Measurements from ENCODE around the gene TMEM14A.
A peak's percentile ranks its signal among the peaks of the same experiment; 100 is the strongest.

TMEM14A gene

GRCh38 chr6:52670502-52671409 lies at the start of gene TMEM14A:
TSS of gene TMEM14A (plus strand) at chr6:52671113. CDS start at chr6:52677103, 5,990 bp downstream.
- peak within 1 kb of the TSS; percentile 91 to 96 for H3K4me3 Mint-ChIP-seq
- H3K27ac Mint-ChIP-seq = peak within 1 kb of the TSS; percentile 66
- H3K9me3 Mint-ChIP-seq = peaks cover 0 to 3% of the 10 kb centered on the region in 2 donors
- peak; percentile 95 to 98 for ATAC-seq (replicated peaks)
- H3K27me3 Mint-ChIP-seq = no peaks in the 10 kb centered on the region
- peaks cover 34 to 50% of the 10 kb centered on the region in 2 donors for H3K4me1 Mint-ChIP-seq
- peaks cover 3% of the 10 kb centered on the region in 2 donors for H3K36me3 Mint-ChIP-seq
- DNase-seq = peak; percentile 86

DNA sequence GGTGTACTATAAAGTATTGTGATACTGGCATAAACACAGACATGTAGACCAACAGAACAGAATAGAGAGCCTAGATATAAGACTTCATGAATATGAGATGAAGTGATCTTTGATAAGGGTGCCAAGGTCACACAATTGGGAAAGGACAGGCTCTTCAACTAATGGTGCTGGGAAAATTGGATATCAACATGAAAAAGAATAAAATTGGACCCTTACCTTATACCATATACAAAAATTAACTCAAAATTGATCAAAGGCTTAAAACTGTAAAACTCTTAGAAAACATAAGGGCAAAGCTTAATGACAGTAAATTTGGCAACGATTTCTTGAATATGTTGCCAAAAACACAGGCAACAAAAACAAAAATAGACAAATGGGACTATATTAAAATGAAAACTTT lies 49.3 kb upstream of the TMEM14A start:
- Mint-ChIP-seq H3K4me3 (no peak overlapping the region), H3K27ac (no peak overlapping the region), H3K9me3 (no peaks in the 10 kb centered on the region), H3K4me1 (no peaks in the 10 kb centered on the region), H3K36me3 (no peaks in the 10 kb centered on the region), H3K27me3 (no peaks in the 10 kb centered on the region)
- no peak for DNase-seq
- no peak for ATAC-seq (replicated peaks)

DNA sequence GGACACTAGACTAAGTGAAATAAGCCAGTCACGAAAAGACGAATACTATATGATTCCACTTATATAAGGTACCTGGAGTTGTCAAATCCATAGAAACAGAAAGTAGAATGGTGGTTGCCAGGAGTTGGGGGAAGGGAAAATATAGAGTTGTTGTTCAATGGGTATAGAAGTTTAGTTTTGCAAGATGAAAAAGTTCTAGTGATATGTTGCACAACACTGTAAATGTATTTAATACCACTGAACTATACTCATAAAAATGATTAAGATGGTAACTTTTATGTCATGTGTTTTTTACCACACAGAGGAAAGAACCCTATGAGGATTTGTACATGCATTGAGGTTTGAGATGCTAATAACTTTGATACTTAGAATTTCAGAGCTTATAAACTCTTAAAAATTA lies 48.1 kb upstream of the TMEM14A start:
- H3K4me1 Mint-ChIP-seq = no peaks in the 10 kb centered on the region
- no peak for ATAC-seq (replicated peaks)

DNA sequence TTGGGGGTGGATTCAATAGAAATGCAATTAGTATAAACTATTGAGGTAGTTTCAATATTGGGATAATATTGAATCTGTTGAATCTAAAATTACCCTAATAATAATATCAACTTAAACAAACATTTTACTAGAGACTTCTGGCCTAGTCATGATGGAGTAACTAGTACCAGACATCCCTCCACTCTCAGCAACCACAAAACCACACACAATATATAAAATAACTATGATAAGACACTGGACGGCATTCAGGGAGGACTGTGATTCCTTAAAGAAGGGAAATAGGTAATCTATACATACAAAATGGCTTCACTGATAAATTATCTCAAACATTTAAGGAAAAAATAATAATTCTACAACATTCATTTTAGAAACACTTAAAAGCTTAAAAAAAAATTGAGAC lies 38.9 kb upstream of the TMEM14A start:
- no peak for ATAC-seq (replicated peaks)
- H3K4me1 Mint-ChIP-seq = no peaks in the 10 kb centered on the region
- H3K27ac Mint-ChIP-seq = no peak overlapping the region
- no peaks in the 10 kb centered on the region for H3K9me3 Mint-ChIP-seq
- DNase-seq = no peak
- H3K36me3 Mint-ChIP-seq = no peaks in the 10 kb centered on the region
- no peak overlapping the region for H3K4me3 Mint-ChIP-seq
- H3K27me3 Mint-ChIP-seq = peaks cover 0 to 6% of the 10 kb centered on the region in 2 donors

More for the DNA sequence above, 48.1 kb upstream of the TMEM14A start:
- no peak overlapping the region for H3K4me3 Mint-ChIP-seq
- no peaks in the 10 kb centered on the region for H3K27me3 Mint-ChIP-seq
- H3K36me3 Mint-ChIP-seq = no peaks in the 10 kb centered on the region
- H3K9me3 Mint-ChIP-seq = no peaks in the 10 kb centered on the region
- H3K27ac Mint-ChIP-seq = no peak overlapping the region
- no peak for DNase-seq

GRCh38 chr6:52634211-52634610 lies 36.7 kb upstream of the TMEM14A start:
- Mint-ChIP-seq H3K36me3 (no peaks in the 10 kb centered on the region), H3K9me3 (no peaks in the 10 kb centered on the region), H3K4me3 (no peak overlapping the region), H3K27me3 (peaks cover 4 to 5% of the 10 kb centered on the region in 2 donors), H3K27ac (no peak overlapping the region), H3K4me1 (no peaks in the 10 kb centered on the region)
- DNase-seq (no peak), ATAC-seq (replicated peaks) (no peak)

DNA sequence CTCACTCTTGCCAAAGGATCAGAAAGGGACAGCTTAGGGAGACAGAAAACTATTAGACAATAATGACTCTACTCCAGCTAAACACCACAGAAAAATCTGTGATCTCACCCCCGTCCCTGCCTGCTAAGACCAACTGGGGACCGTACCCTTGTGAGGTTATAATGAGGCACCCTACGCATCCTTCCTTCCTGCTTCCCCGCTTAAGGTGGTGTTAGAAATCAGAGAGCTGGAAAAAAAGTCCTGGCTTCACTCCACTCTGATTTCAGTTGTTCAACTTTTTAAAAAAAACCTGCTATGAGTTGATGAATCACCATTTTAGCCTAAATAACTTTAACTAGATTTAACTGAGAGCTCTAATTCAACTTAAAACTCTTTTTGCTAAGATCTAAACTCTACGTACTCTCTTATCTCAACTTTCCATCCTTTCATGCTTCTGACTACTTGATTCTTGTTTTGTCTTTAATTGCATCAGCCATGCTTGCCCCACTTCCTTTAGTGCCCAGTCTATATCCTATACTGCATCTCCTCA lies 35.8 kb upstream of the TMEM14A start:
- H3K27ac Mint-ChIP-seq = no peak overlapping the region
- H3K4me1 Mint-ChIP-seq = no peaks in the 10 kb centered on the region
- H3K4me3 Mint-ChIP-seq = no peak overlapping the region
- DNase-seq (no peak), ATAC-seq (replicated peaks) (no peak)
- no peaks in the 10 kb centered on the region for H3K9me3 Mint-ChIP-seq
- H3K27me3 Mint-ChIP-seq = peaks cover 10 to 12% of the 10 kb centered on the region in 2 donors
- H3K36me3 Mint-ChIP-seq = no peaks in the 10 kb centered on the region

DNA sequence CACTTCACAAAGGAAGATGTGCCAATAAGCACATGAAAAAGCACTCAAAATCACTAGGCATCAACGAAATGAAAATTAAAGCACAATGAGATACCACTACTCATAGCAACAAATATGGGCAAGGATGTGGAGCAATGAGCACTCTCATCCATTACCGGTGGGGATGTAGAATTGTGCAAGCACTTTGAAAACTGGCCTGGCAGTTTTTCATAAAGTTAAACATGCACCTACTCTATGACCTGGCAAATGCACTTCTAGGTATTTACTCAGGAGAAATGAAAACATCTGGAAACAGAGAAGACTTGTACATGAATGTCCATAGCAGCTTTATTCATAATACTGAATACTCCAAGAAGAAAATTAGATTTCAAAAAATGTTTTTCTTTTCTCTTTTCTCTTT lies 34.1 kb upstream of the TMEM14A start:
- H3K27me3 Mint-ChIP-seq = peaks cover 20 to 22% of the 10 kb centered on the region in 2 donors
- H3K27ac Mint-ChIP-seq = no peak overlapping the region
- no peak for ATAC-seq (replicated peaks)
- H3K9me3 Mint-ChIP-seq = no peaks in the 10 kb centered on the region
- no peak for DNase-seq
- H3K4me1 Mint-ChIP-seq = peaks cover 0 to 7% of the 10 kb centered on the region in 2 donors
- no peaks in the 10 kb centered on the region for H3K36me3 Mint-ChIP-seq
- H3K4me3 Mint-ChIP-seq = no peak overlapping the region

DNA sequence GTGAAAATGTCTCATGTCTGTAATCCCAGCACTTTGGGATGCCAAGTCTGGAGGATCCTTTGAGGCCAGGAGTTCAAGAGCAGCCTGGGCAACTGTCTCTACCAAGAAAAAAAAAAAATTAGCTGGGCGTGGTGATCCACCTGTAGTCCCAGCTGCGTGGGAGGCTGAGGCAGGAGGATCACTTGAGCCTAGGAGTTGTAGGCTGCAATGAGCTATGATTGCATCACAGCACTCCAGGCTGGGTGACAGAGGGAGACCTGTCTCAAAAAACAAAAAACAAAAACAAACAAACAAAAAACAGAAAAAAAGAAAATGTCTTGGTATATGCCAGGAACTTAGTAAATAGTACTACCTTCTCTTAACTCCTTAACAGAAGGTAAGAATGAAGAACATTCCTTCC lies 31.4 kb upstream of the TMEM14A start:
- ATAC-seq (replicated peaks) (no peak), DNase-seq (no peak)
- Mint-ChIP-seq H3K27me3 (peaks cover 26 to 29% of the 10 kb centered on the region in 2 donors), H3K9me3 (no peaks in the 10 kb centered on the region), H3K4me3 (no peak overlapping the region), H3K36me3 (no peaks in the 10 kb centered on the region), H3K27ac (no peak overlapping the region), H3K4me1 (peaks cover 0 to 7% of the 10 kb centered on the region in 2 donors)

DNA sequence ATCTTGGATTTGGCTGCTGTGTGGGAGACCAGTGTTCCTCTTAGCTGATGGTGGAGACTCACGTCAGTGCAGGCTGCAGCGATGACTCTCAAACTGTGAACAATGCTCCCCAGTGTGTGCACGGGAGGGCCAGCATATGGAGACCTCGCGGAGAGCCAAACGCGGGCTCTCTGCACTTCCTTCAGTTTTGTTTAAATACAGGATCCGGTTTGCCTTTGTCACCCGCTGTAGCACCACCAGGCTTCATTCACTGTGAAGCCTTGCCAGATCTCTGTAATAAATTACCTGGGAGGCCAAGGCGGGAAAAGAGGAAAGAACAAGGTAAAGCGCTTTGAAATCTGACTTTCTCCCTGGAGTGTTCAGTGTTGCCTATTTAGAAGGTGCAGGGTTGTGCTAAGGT lies 30.7 kb upstream of the TMEM14A start:
- DNase-seq (no peak), ATAC-seq (replicated peaks) (no peak)
- Mint-ChIP-seq H3K27ac (no peak overlapping the region), H3K27me3 (peaks cover 26 to 31% of the 10 kb centered on the region in 2 donors), H3K9me3 (no peaks in the 10 kb centered on the region), H3K36me3 (no peaks in the 10 kb centered on the region), H3K4me1 (peaks cover 0 to 7% of the 10 kb centered on the region in 2 donors), H3K4me3 (no peak overlapping the region)

- DNase-seq = no peak
- ATAC-seq (replicated peaks) = no peak
- H3K4me1 Mint-ChIP-seq = peaks cover 0 to 7% of the 10 kb centered on the region in 2 donors
- no peak overlapping the region for H3K27ac Mint-ChIP-seq
- H3K27me3 Mint-ChIP-seq = peaks cover 26 to 35% of the 10 kb centered on the region in 2 donors
- no peak overlapping the region for H3K4me3 Mint-ChIP-seq
- no peaks in the 10 kb centered on the region for H3K36me3 Mint-ChIP-seq
- H3K9me3 Mint-ChIP-seq = peaks cover 0 to 2% of the 10 kb centered on the region in 2 donors
Measured at GRCh38 chr6:52640916-52641315, 30.0 kb upstream of the TMEM14A start.

DNA sequence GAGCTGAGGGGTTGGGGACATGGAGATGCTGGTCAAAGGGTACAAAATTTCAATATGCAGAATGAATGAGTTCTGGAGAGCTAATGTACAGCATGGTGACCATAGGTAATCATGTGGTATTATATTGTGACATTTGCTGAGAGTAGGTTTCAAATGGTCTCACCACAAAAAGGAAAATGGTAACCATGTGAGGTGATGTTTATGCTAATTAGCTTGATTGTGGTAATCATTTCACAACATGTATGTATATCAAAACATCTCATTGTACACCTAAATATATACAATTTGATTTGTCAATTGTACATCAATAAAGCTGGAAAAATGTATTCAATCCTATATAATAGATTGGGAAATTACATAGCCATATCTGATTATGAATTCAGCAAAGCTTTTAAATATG lies 29.5 kb upstream of the TMEM14A start:
- Mint-ChIP-seq H3K27me3 (peaks cover 26 to 35% of the 10 kb centered on the region in 2 donors), H3K4me3 (no peak overlapping the region), H3K4me1 (peaks cover 0 to 7% of the 10 kb centered on the region in 2 donors), H3K9me3 (peaks cover 0 to 2% of the 10 kb centered on the region in 2 donors), H3K36me3 (no peaks in the 10 kb centered on the region), H3K27ac (no peak overlapping the region)
- no peak for ATAC-seq (replicated peaks)
- DNase-seq = no peak

GRCh38 chr6:52641826-52642225 lies 29.1 kb upstream of the TMEM14A start:
- Mint-ChIP-seq H3K27me3 (peaks cover 26 to 36% of the 10 kb centered on the region in 2 donors), H3K4me1 (peaks cover 0 to 7% of the 10 kb centered on the region in 2 donors), H3K27ac (no peak overlapping the region), H3K36me3 (no peaks in the 10 kb centered on the region), H3K9me3 (peaks cover 0 to 2% of the 10 kb centered on the region in 2 donors), H3K4me3 (no peak overlapping the region)
- ATAC-seq (replicated peaks) (no peak), DNase-seq (no peak)

DNA sequence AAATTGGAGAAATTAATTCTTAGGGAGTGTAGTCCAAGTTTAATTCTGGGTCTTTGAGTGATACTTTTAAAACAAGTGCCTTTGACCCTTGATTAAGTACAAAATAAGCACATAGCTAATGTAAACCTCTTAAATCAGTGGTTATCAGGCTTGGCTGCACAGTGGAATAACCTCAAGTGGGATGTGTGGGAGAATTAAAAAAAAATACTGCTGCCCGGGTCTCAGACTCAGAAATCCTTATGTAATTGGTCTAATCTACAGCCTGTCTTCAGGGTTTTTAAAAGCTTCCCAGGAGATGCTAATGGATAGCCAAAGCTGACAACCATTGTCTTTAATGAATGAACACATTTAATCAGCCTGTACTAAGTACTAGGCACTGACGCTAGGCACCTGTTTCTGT lies 28.5 kb upstream of the TMEM14A start:
- H3K27ac Mint-ChIP-seq = no peak overlapping the region
- H3K36me3 Mint-ChIP-seq = no peaks in the 10 kb centered on the region
- H3K4me1 Mint-ChIP-seq = peaks cover 0 to 7% of the 10 kb centered on the region in 2 donors
- peaks cover 29 to 41% of the 10 kb centered on the region in 2 donors for H3K27me3 Mint-ChIP-seq
- H3K9me3 Mint-ChIP-seq = peaks cover 0 to 2% of the 10 kb centered on the region in 2 donors
- DNase-seq (no peak), ATAC-seq (replicated peaks) (no peak)
- no peak overlapping the region for H3K4me3 Mint-ChIP-seq

- peaks cover 28 to 41% of the 10 kb centered on the region in 2 donors for H3K27me3 Mint-ChIP-seq
- no peaks in the 10 kb centered on the region for H3K36me3 Mint-ChIP-seq
- peaks cover 0 to 7% of the 10 kb centered on the region in 2 donors for H3K4me1 Mint-ChIP-seq
- no peak overlapping the region for H3K4me3 Mint-ChIP-seq
- peaks cover 0 to 2% of the 10 kb centered on the region in 2 donors for H3K9me3 Mint-ChIP-seq
- ATAC-seq (replicated peaks) (no peak), DNase-seq (no peak)
- H3K27ac Mint-ChIP-seq = no peak overlapping the region
Measured at GRCh38 chr6:52643158-52643557, 27.8 kb upstream of the TMEM14A start.

GRCh38 chr6:52644253-52644652 lies 26.7 kb upstream of the TMEM14A start:
- Mint-ChIP-seq H3K4me1 (peaks cover 0 to 7% of the 10 kb centered on the region in 2 donors), H3K9me3 (peaks cover 0 to 2% of the 10 kb centered on the region in 2 donors), H3K36me3 (no peaks in the 10 kb centered on the region), H3K4me3 (no peak overlapping the region), H3K27me3 (peaks cover 28 to 36% of the 10 kb centered on the region in 2 donors), H3K27ac (no peak overlapping the region)
- no peak for ATAC-seq (replicated peaks)
- DNase-seq = no peak
